PC-9 (cell line): Measurements from ENCODE around the gene TMEM174.

ENCODE experiments used
- CTCF ChIP-seq: fragments of 200-600 bp; sonication (generic); conservative IDR thresholded peaks from 2 replicates; pipeline ENCODE4 v1.6.1; 2017; ENCODE audit warnings: mixed run types, antibody characterized with exemption, mild to moderate bottlenecking, moderate library complexity
- EZH2 ChIP-seq: fragments of 200-600 bp; sonication (generic); IDR thresholded peaks from 2 replicates; pipeline ENCODE4 v1.8.0; 2017; ENCODE audit warnings: antibody characterized with exemption, low read depth

GRCh38 chr5:73178265-73178664, 5.3 kb downstream of the TMEM174 start:
- no peak for TF ChIP-seq CTCF
- TF ChIP-seq EZH2: no peak
